Measurements from ENCODE around the gene FAM120B.

FAM120B gene

GRCh38 chr6:170296746-170297575 is 9.6 kb upstream of the FAM120B start:
- TF ChIP-seq GATA3 (IDR thresholded peaks at IDR 0.05; ENCODE audit: low read depth, low read length) (no peak), GATA2 (IDR thresholded peaks at IDR 0.05; ENCODE audit: low read depth, low read length) (no peak)

- TF ChIP-seq GATA2 (IDR thresholded peaks at IDR 0.05; ENCODE audit: low read depth, low read length): no peak
- no peak for TF ChIP-seq GATA3 (IDR thresholded peaks at IDR 0.05; ENCODE audit: low read depth, low read length)
These were observed 8.8 kb upstream of the FAM120B start for GRCh38 chr6:170297576-170298330.

- TF ChIP-seq GATA2 (IDR thresholded peaks at IDR 0.05; ENCODE audit: low read depth, low read length) (no peak), GATA3 (IDR thresholded peaks at IDR 0.05; ENCODE audit: low read depth, low read length) (no peak)
These were observed 7.9 kb upstream of the FAM120B start for GRCh38 chr6:170298688-170299087.

GRCh38 chr6:170301184-170301583 is 5.4 kb upstream of the FAM120B start:
- no peak for TF ChIP-seq GATA2 (IDR thresholded peaks at IDR 0.05; ENCODE audit: low read depth, low read length)
- TF ChIP-seq GATA3 (IDR thresholded peaks at IDR 0.05; ENCODE audit: low read depth, low read length): no peak

GRCh38 chr6:170305805-170306323 is 694 bp upstream of the FAM120B start:
- TF ChIP-seq GATA2 (IDR thresholded peaks at IDR 0.05; ENCODE audit: low read depth, low read length) (no peak), GATA3 (IDR thresholded peaks at IDR 0.05; ENCODE audit: low read depth, low read length) (no peak)

- TF ChIP-seq GATA3 (IDR thresholded peaks at IDR 0.05; ENCODE audit: low read depth, low read length) (no peak), GATA2 (IDR thresholded peaks at IDR 0.05; ENCODE audit: low read depth, low read length) (no peak; the same call in 1 of the 2 replicates)
These were observed 555 bp downstream of the FAM120B start for GRCh38 chr6:170307080-170307545.

- TF ChIP-seq GATA3 (IDR thresholded peaks at IDR 0.05; ENCODE audit: low read depth, low read length) (no peak), GATA2 (IDR thresholded peaks at IDR 0.05; ENCODE audit: low read depth, low read length) (no peak)
These were observed 2.2 kb downstream of the FAM120B start for GRCh38 chr6:170308761-170309160.

GRCh38 chr6:170311696-170312095 is 5.1 kb downstream of the FAM120B start:
- TF ChIP-seq GATA3 (IDR thresholded peaks at IDR 0.05; ENCODE audit: low read depth, low read length) (no peak), GATA2 (IDR thresholded peaks at IDR 0.05; ENCODE audit: low read depth, low read length) (no peak)

- TF ChIP-seq GATA3 (IDR thresholded peaks at IDR 0.05; ENCODE audit: low read depth, low read length): no peak
- no peak for TF ChIP-seq GATA2 (IDR thresholded peaks at IDR 0.05; ENCODE audit: low read depth, low read length)
These were observed 6.3 kb downstream of the FAM120B start for GRCh38 chr6:170312876-170313275.

GRCh38 chr6:170313716-170314295 is 7.2 kb downstream of the FAM120B start:
- no peak for TF ChIP-seq GATA2 (IDR thresholded peaks at IDR 0.05; ENCODE audit: low read depth, low read length)
- no peak for TF ChIP-seq GATA3 (IDR thresholded peaks at IDR 0.05; ENCODE audit: low read depth, low read length)

GRCh38 chr6:170314983-170315382 is 8.4 kb downstream of the FAM120B start:
- no peak for TF ChIP-seq GATA3 (IDR thresholded peaks at IDR 0.05; ENCODE audit: low read depth, low read length)
- no peak for TF ChIP-seq GATA2 (IDR thresholded peaks at IDR 0.05; ENCODE audit: low read depth, low read length)

- no peak for TF ChIP-seq GATA3 (IDR thresholded peaks at IDR 0.05; ENCODE audit: low read depth, low read length)
- TF ChIP-seq GATA2 (IDR thresholded peaks at IDR 0.05; ENCODE audit: low read depth, low read length): no peak
These were observed 9.5 kb downstream of the FAM120B start for GRCh38 chr6:170316071-170316470.

- no peak for TF ChIP-seq GATA3 (IDR thresholded peaks at IDR 0.05; ENCODE audit: low read depth, low read length)
- TF ChIP-seq GATA2 (IDR thresholded peaks at IDR 0.05; ENCODE audit: low read depth, low read length): no peak
These were observed 10.5 kb downstream of the FAM120B start for GRCh38 chr6:170317076-170317475.

- TF ChIP-seq GATA2 (IDR thresholded peaks at IDR 0.05; ENCODE audit: low read depth, low read length) (no peak), GATA3 (IDR thresholded peaks at IDR 0.05; ENCODE audit: low read depth, low read length) (no peak)
These were observed 11.2 kb downstream of the FAM120B start for GRCh38 chr6:170317718-170318117.

Data from SH-SY5Y (cell line).